ENCODE measurements around the gene SUV39H1.
A peak's percentile ranks its signal among the peaks of the same experiment; 100 is the strongest.
"Not testable (repeated sequence)": the region's sequence is repeated elsewhere in the genome, so short reads cannot be mapped to it uniquely, and the experiment has no call there.

SUV39H1 gene, protein sequence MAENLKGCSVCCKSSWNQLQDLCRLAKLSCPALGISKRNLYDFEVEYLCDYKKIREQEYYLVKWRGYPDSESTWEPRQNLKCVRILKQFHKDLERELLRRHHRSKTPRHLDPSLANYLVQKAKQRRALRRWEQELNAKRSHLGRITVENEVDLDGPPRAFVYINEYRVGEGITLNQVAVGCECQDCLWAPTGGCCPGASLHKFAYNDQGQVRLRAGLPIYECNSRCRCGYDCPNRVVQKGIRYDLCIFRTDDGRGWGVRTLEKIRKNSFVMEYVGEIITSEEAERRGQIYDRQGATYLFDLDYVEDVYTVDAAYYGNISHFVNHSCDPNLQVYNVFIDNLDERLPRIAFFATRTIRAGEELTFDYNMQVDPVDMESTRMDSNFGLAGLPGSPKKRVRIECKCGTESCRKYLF

DNA sequence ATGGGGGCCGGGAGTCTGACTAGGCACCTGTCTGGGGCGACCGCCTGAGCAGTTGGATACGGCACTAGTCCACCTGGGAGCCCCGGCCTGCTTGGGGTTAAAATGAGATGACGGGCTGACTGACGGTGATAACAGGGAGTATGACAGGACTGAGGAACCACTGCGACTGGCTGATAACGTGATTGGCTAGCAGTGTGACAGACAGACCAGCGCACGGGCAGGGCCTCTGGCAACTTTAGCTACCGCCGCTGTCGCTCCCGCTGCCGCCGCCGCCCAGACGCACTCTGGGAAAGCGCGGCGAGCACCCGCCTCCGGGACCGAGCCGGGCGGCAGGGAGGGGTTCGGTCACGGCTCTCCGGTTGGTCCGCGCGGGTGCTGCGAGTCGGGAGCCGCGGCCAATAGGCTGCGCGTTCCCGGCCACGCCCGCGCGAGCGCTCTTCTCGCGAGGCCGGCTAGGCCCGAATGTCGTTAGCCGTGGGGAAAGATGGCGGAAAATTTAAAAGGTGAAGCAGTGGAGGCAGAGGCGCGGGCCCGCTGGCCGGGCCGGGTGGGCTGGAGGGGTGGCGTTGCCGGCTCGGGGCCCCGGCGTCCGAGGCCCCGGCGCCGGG, at the start of gene SUV39H1:
SUV39H1 (plus strand) TSS at position 434 of the 608 bp plus-strand sequence; CDS start at position 485, 51 bp downstream.
- DNase-seq (ENCODE audit: low read depth in 2 of 2): peak; percentile 64 to 65

DNA sequence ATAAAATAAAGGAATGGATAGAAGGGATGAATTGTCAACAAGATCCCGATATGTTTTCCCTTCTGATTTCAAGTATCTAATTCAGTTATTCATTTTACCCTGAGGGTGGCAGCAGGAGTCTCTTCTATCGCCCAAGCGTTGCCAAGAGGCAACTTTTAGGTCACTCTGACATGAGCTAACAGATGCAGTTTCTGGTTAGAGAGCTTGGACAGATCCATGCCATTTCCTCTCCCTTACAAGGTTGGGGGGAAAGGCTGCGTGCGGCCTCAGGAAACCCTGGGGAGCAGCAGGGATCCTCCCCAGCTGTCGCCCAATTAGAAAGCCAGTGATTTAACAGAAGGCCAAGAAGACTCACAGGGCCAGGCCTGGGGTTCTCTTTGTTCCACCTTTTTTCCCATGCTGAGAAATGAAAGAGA, 48.2 kb upstream of the SUV39H1 start:
- DNase-seq (ENCODE audit: low read depth in 2 of 2): peak; percentile 3 to 12

DNA sequence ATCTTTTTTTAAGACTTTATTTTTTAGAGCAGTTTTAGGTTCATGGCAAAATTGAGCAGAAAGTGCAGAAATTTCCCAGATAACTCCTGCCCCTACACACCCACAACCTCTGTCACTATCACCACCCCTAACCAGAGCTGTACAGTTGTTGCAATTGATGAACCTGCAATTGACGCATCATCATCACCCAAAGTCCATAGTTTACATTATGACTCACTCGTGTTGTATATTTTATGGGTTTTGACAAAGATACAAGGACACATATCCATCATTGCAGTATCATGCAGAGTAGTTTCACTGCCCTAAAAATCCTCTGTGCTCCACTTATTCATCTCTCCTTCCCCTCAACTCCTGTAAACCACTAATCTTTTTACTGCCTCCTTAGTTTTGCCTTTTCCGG, 47.4 kb upstream of the SUV39H1 start:
- no peak for DNase-seq (ENCODE audit: low read depth in 2 of 2)

DNA sequence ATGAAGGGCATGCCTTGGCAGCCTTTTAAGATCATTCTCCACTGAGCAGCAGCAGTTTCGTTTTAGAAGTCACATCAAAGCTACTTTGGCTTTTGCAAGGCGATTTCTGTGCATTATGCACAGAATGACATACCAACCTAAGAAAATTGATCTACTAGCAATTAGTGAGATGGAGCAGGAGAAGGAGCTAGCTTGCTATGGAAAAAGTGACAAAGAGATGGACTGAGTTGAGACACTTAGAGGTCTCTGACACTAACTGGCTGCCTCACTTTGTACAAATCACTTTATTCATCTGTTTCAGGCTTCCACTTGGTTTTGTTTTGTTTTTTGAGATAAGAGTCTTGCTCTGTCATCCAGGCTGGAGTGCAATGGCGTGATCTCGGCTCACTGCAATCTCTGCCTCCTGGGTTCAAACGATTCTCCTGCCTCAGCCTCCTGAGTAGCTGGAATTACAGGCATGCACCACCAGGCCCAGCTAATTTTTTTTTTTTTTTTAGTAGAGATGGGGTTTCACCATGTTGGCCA, 44.4 kb upstream of the SUV39H1 start:
- not testable (repeated sequence) for DNase-seq (ENCODE audit: low read depth in 2 of 2)

DNA sequence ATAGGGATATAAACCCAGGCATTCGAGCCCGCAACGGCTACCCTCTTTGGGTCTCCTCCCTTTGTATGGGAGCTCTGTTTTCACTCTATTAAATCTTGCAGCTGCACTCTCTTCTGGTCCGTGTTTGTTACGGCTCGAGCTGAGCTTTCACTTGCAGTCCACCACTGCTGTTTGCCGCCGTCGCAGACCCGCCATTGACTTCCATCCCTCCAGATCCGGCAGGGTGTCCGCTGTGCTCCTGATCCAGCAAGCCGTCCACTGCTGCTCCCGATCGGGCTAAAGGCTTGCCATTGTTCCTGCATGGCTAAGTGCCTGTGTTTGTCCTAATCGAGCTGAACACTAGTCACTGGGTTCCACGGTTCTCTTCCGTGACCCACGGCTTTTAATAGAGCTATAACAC, 41.8 kb upstream of the SUV39H1 start:
- not testable (repeated sequence) for DNase-seq (ENCODE audit: low read depth in 2 of 2)

DNA sequence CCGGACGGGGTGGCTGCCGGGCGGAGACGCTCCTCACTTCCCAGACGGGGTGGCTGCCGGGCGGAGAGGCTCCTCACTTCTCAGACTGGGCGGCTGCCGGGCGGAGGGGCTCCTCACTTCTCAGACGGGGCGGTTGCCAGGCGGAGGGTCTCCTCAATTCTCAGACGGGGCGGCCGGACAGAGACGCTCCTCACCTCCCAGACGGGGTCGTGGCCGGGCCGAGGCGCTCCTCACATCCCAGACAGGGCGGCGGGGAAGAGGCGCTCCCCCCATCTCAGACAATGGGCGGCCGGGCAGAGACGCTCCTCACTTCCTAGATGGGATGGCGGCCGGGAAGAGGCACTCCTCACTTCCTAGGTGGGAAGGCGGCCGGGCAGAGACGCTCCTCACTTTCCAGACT, 36.8 kb upstream of the SUV39H1 start:
- not testable (repeated sequence) for DNase-seq (ENCODE audit: low read depth in 2 of 2)

DNA sequence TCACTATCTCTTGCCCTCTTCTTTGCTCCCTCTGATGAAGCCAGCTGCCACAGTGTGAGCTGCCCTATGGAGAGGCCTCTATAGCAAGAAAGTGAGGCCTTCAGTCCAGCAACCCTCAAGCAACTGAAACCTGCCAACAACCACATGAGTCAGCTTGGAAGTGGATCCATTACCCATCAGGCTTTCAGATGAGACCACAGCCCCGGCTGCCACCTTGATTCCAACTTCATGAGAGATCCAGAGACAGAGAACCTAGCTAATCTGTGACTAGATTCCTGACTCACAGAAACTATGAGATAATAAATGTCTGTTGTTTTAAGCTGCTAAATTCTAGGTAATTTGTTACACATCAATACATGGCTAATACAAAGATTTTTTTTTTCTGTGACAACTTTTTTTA, 33.3 kb upstream of the SUV39H1 start:
- DNase-seq (ENCODE audit: low read depth in 2 of 2): no peak

DNA sequence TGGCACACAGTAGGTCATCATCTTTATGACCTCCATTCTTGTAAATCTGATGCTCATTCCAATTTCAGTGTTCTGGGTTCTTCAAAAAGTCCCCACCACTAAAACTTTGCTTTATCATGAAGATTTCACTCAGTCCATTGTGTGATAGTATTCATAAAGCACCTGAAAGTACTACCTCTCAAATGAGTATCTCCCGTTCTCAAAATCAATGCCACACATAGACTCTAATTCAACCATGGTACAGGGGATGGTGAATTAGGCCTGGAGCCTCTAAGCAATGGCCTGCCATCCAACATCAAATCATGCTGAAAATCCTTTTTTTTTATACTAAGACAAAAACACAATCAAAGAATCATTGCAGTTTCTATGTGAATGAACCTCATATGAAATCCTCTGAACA, 32.4 kb upstream of the SUV39H1 start:
- no peak for DNase-seq (ENCODE audit: low read depth in 2 of 2)

DNA sequence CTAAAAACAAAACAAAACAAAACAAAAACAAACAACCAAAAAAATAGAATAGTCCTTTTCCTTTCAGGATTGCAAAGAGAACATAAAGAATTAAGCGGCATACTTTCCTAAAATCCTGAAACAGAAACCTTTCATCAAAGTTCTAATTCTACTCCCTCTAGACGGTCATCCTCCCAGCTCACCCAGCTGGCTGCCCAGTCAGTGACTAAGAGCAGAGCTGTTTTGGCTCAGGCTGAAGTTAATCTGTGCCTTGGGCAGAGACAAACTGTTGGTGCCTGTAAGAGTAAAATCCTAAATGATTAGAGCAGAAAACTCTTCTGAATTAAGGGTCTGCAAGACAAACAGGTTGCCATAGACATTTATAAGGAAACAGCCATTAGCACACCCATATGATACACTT, 30.5 kb upstream of the SUV39H1 start:
- DNase-seq (ENCODE audit: low read depth in 2 of 2): no peak

DNA sequence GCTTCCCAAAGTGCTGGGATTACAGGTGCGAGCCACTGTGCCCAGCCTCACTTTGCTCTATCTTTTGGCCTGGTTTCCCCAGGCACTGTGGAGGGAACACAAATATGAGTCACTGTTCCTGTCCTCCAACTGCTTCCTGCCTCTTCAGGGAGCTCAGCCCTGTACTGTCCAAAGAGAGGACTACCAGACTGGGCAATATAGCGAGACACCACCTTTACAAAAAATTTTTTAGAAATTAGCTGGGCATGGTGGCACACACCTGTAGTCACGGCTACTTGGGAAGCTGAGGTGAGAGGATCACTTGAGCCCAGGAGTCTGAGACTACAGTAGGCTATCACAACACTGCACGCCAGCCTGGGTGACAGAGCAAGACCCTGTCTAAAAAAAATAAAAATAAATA, 29.9 kb upstream of the SUV39H1 start:
- DNase-seq (ENCODE audit: low read depth in 2 of 2): no peak

DNA sequence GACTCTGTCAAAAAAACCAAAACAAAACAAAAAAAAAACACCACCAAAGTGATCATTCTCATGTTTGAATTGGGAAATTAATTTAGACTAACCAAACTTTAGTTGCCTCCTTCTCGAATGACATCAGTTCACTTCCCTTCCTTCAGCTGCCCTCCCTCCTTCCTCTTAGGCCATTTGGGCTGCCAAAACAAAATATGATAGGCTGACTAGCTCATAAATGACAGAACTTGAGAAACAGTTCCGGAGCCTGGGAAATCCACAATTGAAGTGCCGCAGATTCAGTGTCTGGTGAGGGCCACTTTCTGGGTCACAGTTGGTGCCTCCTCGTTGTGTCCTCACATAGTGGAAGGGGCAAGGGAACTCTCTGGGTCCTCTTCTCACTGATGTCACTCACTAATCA, 29.0 kb upstream of the SUV39H1 start:
- DNase-seq (ENCODE audit: low read depth in 2 of 2): no peak

DNA sequence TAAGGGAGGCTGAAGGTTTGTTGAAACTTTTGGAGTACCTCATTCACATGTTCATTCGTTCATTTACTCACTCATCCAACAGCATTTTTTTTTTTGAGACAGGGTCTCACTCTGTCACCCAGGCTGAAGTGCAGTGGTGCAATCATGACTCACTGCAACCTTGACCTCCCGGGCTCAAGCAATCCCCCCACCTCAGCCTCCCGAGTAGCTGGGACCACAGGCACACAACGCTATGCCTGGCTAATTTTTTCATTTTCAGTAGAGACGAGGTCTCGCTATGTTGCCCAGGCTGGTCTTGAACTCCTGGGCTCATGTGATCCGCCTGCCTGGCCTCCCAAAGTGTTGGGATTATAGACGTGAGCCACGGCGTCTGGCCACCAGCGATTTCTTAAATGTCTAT, 28.3 kb upstream of the SUV39H1 start:
- not testable (repeated sequence) for DNase-seq (ENCODE audit: low read depth in 2 of 2)

DNA sequence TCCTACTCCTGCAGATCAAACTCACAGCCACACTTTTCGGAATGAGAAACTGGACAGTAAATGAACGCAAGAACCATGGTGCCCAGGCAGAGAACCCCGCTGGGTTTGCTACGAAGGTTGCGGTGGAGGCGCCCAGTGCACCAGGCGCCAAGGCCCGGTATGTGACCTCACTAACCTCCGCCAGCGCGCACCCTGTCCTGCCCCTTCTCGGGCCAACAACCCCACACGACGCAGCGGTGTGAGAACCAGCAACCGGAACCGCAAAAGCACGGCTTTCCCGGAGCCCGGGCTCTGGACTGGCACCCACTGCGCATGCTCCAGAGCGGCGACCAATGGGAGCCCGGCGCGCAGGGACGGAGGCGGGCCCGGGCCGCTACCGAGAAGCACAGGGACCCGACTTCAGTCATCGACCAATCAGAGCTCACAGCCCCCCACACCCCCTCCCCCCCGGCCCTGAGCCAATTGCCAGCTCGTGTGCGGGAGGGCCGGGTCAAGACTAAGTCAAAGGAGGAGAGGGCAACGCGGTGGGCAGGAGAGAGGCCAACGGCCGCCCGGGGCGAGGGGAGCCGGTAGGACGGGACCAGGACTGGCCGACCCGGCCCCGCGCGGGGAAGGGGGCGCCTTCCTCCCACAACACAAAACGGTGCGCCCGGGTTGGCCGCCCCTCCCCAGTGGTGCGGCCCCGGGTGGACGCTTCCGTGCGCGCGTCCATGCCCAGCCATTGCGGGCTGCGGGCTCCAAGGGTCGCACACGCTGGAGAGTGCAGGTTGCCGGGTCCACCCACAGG, 20.2 kb upstream of the SUV39H1 start:
- DNase-seq (ENCODE audit: low read depth in 2 of 2): peak; percentile 58 to 61

DNA sequence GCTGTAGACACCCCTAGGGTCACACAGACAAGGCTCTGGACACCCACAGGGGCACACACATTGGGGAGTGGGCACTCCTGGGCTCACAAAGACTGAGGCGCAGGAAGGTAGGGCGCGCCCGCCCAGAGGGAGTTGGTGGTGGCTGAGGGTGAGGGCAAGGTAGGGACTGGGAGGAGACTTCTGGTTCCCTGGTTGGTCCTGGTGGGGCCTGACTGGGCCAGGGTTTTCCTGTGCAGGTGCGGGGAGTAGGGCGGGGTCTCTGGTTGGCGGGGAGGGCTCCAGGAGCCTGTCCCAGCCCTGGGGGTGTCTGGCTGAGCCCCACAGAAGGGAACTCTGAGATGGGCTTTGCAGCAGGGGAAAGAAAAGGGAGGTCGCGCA, 19.7 kb upstream of the SUV39H1 start:
- DNase-seq (ENCODE audit: low read depth in 2 of 2): no peak

DNA sequence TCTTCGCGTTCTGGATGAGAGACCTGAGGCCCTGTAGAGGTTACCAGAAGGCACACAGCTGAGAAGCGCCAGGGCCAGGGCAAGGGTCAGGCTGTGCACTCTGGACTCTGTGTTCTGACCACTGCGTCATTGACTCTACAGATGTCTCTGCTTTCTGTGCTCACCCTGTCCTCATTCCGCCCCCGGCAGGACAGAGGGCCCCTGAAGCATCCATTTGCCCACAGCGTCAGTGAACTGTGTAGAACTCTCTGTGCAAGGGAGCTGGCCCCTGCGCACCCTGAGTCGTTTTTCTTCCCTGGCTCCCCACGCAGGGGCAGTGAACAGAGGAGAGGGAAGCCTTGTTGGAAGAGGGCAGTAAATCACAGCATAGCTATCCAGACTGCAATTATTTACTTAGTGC, 19.0 kb upstream of the SUV39H1 start:
- no peak for DNase-seq (ENCODE audit: low read depth in 2 of 2)

DNA sequence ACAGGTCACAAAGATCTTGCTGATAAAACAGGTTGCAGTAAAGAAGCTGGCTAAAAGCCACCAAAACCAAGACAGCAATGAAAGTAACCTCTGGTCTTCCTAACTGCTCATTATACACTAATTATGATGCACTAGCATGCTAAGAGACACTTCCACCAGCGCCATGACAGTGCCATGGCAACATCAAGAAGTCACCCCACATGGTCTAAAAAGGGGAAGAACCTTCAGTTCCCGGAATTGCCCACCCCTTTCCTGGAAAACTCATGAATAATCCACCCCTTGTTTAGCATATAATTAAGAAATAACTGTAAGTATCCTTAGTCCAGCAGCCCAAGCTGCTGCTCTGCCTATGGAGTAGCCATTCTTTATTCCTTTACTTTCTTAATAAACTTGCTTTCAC, 16.1 kb upstream of the SUV39H1 start:
- not testable (repeated sequence) for DNase-seq (ENCODE audit: low read depth in 2 of 2)

DNA sequence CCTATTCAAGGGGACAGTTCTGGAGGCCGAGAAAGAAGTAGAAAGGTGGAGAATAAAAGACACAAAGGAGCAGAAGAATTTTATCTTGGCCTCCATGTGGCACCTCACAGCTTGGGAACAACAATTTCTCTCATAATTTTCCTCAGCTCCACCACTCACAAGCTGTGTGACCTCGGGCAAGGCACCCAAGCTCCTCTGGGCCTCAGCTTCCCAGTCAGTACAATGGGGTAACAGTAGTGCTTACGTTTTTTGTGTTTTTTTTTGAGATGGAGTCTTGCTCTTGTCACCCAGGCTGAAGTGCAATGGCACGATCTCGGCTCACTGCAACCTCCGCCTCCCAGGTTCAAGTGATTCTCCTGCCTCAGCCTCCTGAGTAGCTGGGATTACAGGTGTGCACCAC, 15.6 kb upstream of the SUV39H1 start:
- DNase-seq (ENCODE audit: low read depth in 2 of 2): not testable (repeated sequence)

DNA sequence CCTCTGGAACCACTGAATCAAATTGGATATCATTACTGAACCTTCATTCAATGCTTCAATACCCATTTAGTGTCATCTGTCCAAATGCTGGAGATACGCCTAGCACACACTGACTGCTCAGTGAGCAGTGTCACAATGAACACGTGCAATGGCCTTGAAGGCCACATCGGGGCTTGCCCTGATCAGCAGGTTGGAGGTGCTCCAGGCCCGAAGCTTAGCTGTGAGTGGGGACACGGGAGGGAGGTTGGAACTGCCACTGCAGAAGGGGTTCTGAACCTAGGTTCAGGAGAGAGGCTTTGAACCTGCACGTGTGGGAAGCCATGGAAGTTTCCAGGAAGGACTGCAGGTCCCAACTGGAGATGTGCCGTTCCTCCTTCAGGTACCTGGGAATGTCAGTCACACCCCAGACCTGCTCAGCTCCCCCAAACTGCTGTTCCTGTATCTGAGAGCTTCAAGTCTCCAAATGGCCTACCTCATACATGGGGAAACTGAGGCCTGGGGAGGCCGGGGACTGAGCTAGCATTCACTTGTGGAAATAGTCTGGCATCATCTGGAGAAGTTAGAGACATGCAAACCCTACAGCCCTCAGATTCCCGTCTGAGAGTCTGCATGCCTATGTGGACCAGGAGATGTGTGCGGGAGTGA, 14.9 kb upstream of the SUV39H1 start:
- no peak for DNase-seq (ENCODE audit: low read depth in 2 of 2)

DNA sequence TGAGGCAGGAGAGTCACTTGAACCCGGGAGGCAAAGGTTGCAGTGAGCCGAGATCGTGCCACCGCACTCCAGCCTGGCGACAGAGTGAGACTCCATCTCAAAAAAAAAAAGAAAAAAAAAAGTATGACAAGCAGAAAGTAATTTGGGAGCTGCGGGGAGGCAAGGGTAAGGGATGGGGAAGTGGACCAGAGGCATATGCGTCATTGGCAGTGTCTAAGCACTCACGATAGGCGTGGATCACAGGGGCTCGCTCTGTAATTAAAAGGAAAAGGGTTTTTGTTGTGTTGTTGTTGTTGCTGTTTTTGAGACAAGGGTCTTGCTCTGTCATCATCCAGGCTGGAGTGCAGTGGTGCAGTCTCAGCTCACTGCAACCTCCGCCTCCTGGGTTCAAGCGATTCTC, 13.7 kb upstream of the SUV39H1 start:
- DNase-seq (ENCODE audit: low read depth in 2 of 2): not testable (repeated sequence)

DNA sequence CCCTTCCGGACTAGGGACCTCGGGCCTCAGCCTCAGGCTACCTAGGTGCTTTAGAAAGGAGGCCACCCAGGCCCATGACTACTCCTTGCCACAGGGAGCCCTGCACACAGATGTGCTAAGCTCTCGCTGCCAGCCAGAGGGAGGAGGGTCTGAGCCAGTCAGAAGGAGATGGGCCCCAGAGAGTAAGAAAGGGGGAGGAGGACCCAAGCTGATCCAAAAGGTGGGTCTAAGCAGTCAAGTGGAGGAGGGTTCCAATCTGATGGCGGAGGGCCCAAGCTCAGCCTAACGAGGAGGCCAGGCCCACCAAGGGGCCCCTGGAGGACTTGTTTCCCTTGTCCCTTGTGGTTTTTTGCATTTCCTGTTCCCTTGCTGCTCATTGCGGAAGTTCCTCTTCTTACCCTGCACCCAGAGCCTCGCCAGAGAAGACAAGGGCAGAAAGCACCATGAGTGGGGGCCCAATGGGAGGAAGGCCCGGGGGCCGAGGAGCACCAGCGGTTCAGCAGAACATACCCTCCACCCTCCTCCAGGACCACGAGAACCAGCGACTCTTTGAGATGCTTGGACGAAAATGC, 13.0 kb upstream of the SUV39H1 start, which contains the start of gene WAS:
WAS (plus strand) TSS at position 389 of the 572 bp plus-strand sequence; CDS start at position 444, 55 bp downstream.
- no peak for DNase-seq (ENCODE audit: low read depth in 2 of 2)

DNA sequence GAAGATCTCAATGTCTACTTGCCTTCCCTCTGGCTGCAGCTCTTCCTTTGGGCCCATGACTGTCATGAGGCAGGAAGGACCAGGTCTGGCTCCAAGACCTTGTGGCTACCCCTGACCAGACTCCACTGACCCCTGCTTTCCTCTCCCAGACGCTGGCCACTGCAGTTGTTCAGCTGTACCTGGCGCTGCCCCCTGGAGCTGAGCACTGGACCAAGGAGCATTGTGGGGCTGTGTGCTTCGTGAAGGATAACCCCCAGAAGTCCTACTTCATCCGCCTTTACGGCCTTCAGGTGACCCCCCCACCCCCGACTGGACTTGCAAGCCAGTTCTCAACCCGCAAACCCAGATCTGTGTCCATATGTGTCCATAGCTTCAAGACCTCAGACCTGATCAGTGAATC, 12.4 kb upstream of the SUV39H1 start:
- no peak for DNase-seq (ENCODE audit: low read depth in 2 of 2)
